Hepatocyte (in vitro differentiated cells): Measurements from ENCODE around the gene CAMTA2.

Experiments used
- CTCF ChIP-seq: fragments of 200-600 bp; sonication (generic); IDR thresholded peaks from 2 replicates; pipeline ENCODE4 v1.5.1; 2016; ENCODE audit warnings: antibody characterized with exemption, mild to moderate bottlenecking; ENCODE audit not compliant: poor library complexity
- EZH2phosphoT487 ChIP-seq: fragments of 200-600 bp; sonication (generic); IDR thresholded peaks from one replicate; pipeline ENCODE4 v1.6.1; 2018; ENCODE audit warnings: antibody characterized with exemption, mild to moderate bottlenecking, low read depth, moderate library complexity; ENCODE audit not compliant: unreplicated experiment, severe bottlenecking

GRCh38 chr17:4998732-4999429, 11.4 kb upstream of the CAMTA2 start:
- TF ChIP-seq CTCF (no peak), EZH2phosphoT487 (no peak)
